Measurements from ENCODE around the gene CDS2. TPM values are rescaled to one million over a fixed set of nuclear protein-coding genes. Genes with fewer than 3 reads are reported as not detected.

CDS2 gene
- total RNA-seq, 1 donor from 2014 or later, result 34.2 TPM

DNA sequence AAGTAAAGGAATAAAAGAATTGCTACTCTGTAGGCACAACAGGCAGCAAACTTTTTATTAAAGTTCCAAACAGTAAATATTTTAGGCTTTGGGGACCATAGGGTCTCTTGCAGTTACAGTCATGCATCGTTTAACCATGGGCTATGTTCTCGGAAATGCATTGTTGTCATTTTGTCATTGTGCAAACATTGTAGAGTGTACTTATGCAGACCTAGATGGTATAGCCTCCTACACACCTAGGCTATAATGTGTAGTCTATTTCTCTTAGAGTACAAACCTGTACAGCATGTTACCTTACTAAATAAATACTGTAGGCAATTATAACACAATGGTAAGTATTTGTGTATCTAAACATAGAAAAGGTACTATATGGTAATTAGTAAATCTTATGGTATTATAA is 54.7 kb downstream of the CDS2 start:
- DNase-seq (ENCODE audit: low read depth, low spot score), result no peak

DNA sequence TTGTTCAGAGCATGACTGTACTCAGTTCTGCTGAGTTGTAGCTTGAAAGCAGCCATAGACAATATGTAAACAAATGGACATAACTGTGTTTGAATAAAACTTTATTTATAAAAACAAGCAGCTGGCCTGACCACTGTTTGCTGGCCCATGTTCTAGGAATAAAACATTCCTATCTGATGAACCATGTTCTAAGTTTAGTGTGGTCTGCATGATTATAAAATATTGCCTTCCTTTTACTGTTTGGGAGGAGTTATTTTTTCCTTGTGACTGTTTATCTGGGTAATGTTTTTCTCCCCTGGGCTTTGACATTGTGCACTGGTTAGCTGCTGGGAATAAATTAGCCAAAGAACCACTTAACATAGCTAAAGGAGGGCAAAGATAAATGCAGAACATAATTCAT is 55.1 kb downstream of the CDS2 start:
- no peak for DNase-seq (ENCODE audit: low read depth, low spot score)

DNA sequence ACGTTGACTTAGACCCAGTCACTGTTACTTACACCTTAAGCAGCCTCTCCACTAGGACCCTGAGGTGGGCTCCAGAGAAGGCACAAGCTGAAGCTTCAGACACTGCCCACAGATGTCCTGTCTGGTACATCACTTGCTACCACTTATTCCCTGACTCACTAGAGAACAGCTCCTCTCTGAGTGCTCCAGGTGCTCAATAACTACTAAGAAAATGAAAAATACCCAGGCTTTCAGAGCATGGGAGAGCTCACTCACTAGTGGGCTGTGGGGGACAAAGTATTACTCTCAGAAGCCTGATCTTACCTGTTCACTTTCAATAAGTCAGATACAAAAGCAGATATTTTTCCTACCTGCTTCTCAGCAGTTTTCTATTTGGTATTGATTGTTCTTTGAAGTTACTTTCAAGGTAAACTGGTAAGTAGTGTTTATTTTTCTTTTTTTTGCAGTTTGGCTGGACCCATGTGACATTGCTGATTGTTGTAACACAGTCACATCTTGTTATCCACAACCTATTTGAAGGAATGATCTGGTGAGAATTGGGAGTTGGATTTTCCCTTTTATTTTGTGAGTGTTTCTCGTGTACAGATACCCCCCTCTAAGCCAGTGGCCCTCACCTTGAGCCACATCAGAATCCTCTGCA is 55.9 kb downstream of the CDS2 start:
- no peak for DNase-seq (ENCODE audit: low read depth, low spot score)

DNA sequence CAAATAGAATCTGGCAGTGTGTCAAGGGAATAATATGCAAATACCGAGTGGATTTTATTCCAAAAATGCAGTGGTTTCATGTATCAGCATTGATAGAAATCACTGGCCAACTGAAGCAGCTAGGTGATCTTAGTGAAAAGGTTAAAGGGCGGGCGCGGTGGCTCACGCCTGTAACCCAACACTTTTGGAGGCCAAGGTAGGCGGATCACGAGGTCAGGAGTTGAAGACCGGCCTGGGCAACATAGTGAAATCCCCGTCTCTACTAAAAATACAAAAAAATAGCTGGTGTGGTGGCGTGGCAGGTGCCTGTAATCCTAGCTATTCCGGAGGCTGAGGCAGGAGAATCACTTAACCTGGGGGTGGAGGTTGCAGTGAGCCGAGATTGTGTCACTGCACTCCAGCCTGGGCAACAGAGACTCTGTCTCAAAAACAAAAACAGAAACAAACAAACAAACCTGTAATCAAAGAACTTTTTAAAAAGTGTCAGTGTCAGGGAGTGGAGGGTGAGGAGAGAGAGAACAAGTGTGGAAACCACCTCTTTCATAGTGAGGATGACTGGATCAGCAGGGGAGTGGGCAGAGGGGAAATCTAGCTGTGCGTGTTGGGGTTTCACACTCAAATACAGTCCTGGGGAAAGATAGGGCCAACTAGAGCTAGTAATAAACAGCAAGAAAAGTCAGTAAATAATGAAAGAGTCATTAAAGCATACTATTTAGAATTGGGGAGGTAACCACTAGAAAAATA is 57.1 kb downstream of the CDS2 start:
- DNase-seq (ENCODE audit: low read depth, low spot score), result no peak

DNA sequence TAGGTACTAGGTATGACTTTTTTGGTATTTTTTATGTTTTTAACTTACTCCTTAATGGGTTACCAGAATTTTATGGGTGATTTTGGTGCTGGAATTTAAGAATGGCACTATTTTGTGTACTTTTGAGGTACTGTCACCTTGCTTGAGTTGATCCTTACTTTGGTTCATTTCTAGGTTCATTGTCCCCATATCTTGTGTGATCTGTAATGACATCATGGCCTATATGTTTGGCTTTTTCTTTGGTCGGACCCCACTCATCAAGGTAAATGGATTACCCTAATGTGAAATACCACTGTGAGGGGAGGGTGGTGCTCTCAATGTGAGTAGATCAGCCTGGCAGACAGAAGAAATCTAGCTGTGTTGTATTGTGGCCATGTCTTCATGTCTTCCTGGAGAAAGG is 57.9 kb downstream of the CDS2 start:
- no peak for DNase-seq (ENCODE audit: low read depth, low spot score)

DNA sequence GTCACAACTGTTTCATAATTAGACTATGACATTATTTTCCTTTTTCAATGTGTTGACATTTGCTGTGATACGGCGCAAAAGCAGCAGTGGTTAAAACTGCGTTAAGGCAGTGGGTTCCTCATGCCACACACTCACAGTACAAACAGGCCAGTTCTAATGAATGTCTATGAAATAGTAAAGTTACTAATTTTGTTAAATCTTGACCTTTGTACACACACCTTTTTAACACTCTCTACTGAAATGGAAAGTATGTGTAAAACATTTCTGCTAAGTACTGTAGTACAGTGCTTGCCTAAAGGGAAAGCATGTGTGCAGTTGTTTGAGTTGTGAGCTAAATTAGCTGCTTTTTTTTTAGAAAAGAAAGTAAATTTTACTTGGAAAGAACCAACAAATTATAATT is 60.3 kb downstream of the CDS2 start:
- DNase-seq (ENCODE audit: low read depth, low spot score), result no peak

DNA sequence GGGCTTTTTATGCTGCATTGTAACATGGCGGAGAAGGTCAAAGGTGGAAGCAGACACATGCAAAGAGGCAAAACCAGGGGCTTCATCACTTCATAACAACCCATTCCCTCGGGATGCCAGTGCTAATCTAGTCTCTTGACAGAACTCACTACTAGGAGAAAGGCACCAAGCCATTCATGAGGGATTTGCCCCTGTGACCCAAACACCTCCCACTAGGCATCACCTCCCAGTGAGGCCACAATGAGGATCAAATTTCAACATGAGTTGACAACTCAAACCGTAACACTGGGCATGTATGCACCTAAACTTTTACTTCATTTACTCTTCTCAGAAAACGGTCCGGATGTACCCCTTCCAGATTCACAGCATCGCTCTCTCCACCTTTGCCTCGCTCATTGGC is 61.9 kb downstream of the CDS2 start:
- no peak for DNase-seq (ENCODE audit: low read depth, low spot score)

DNA sequence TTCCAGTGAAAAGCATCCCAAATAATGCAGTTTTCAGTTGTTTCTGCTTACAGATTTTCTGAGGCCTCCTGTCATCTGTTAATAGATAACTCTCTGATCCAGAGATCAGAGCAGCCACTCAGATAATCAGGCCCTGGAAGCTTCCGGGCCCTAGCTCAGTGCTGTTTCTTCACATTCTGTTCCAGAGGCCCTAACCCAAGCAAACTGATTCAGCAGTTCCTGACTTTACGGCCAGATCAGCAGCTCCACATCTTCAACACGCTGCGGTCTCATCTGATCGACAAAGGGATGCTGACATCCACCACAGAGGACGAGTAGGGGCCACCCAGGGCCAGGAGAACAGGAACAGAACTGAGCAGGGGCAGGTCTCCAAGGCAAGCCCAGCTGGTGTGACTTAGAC is 63.1 kb downstream of the CDS2 start:
- DNase-seq (ENCODE audit: low read depth, low spot score), result no peak

DNA sequence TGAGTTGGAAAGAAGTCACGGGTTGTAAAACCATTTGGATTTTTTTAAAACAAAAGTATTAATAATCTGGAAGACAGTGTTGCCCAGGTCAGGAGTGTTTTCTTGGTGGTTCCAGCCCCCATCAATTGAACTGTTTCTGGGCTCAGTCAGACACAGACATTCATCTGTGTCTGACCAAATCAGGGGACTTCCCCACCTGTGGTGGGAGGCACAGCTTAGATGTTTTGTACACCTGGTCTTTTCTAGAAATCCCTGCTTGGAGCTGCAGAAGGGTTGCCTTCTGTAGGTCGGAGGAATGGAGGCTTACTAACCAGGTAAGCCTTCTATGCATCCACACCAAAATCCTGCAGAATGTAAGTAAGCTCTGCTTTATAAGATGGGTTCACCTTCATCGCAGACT is 63.6 kb downstream of the CDS2 start:
- DNase-seq (ENCODE audit: low read depth, low spot score), result no peak

DNA sequence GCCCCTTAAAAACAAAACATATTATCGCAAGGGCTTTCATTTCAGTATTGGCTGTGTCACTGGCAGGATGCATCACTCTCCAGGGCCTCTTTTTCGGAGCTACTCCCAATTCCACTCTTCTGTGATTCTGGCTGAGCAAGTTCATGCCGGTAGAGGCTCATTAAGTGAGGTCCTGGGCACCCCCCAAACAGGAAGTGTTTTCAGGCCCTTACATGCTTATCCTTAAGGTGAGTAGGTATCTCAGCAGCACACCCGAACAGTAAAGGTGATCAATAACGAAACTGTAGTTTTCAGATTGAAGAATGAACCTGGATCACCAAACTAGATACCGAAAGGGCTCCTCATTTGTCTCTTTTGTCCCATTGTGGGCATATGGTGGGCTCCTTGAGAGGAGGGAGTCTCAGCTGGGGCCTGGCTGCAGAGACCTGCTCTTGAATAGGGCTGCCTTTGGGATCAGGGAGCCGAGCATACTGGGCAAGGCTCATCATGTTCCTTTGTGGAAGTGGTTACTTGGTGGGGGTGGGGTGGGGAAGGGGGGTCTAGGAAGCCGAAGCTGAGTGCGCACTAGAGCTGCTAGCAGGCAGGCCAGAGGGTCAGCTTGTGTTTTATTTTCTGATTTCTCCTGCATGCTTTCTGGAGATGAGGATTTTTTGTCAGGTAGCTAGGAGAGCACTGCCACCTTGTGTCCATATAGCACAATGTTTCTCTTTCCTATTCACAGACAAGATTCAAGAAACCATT is 65.2 kb downstream of the CDS2 start:
- peak; percentile 46 for DNase-seq (ENCODE audit: low read depth, low spot score)

DNA sequence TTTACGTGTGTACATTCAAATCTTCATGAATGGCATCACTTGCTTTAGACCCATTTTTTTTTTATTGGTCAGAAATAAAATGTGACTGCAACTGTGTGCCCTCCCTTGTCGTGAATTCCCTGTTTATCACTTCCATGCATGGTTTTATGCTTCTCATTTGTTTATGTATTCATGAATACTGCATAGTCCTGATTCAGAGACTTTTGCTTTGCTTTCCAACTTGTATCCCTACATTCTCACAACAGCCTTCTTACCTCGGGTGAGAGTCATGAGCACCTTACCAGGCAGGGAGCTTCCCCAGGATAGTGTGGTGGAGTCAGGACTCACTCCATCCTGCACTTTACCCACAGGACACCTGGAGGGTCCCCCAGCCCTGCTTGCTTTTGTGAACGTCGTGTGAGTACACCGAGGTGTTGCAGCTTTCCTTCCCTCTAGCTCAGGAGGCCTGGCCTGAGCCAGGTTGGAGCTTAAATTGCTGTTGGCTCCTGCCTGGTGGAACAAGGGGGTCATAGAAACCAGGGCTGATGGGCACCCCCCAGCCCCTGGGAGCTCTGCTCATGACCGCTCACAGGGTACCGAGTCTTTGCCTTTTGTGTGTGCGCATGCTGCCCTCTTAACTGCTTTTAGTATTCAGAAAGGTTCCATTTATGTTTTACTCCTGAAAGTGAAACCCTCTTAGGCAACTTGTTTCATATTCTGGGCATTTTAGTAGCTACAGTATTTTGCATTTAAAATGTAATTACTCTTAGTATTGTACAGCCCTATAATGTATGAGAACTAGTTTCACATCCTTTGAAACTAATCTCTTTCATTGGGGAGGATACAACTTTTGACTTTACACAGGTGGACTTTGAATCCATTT is 66.0 kb downstream of the CDS2 start:
- no peak for DNase-seq (ENCODE audit: low read depth, low spot score)

DNA sequence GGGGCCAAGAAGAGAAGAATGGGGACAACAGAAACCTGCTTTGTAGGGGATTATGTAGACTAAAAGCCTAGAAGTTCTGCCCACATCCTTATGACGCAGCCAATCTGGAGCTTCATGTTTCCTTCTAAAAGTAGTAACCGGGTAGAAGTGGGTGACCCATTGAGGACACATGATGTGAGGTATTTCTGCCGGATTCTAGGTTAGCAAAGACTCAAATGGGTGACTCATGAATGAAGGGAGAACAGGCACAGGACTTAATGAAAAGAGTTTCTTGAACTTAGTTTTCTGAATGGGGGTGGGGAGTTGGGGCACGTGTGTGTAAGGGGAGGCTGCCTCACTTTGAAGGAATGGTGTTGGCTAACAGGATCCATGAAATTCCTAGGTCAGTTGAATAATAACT is 68.8 kb downstream of the CDS2 start:
- no peak for DNase-seq (ENCODE audit: low read depth, low spot score)

DNA sequence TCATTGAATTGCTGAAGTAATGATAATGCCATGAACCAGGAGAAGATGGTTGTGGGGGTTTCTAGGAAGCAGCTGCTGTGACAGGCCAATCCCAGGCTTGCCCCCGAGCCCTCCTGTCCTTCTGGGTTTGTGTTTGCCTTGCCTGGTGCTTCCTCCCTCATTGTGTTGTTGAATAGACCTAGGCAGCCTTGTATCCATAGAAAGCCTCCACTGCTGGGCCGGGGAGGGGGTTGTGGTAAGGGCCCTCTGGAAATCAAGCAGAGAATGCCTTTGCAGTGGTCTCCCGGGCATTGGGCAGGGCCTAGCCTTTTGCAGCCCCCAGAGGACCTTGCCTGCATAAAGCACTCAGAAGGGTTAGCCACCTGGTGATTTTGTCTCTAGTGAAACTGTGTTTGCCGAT is 69.3 kb downstream of the CDS2 start:
- DNase-seq (ENCODE audit: low read depth, low spot score), result no peak

DNA sequence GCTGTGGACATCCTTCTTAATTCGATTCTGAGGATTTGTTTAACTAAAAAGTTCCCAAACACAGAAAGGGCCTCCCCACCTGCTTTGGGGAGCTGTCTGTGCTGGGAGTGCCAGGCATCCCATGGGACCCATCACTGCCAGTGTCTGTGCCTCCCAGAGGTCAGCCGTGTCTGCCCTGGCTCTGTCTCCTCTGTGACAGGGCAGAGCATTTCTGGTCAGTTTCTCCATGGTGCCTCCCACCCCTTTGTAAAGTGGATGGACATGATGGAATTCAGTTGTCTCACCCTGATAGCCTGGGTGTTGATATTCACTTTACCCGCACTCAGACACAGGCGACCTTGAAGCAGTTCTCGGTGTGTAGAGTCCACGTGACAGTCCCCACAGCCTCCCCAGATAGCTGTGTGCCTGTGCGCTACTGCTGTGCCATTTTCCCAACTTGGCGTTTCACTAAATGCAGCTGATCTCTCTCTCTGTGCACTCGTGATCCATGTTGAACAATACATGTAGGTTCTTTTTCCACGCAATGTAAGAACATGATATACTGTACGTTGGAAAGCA is 70.5 kb downstream of the CDS2 start:
- no peak for DNase-seq (ENCODE audit: low read depth, low spot score)

DNA sequence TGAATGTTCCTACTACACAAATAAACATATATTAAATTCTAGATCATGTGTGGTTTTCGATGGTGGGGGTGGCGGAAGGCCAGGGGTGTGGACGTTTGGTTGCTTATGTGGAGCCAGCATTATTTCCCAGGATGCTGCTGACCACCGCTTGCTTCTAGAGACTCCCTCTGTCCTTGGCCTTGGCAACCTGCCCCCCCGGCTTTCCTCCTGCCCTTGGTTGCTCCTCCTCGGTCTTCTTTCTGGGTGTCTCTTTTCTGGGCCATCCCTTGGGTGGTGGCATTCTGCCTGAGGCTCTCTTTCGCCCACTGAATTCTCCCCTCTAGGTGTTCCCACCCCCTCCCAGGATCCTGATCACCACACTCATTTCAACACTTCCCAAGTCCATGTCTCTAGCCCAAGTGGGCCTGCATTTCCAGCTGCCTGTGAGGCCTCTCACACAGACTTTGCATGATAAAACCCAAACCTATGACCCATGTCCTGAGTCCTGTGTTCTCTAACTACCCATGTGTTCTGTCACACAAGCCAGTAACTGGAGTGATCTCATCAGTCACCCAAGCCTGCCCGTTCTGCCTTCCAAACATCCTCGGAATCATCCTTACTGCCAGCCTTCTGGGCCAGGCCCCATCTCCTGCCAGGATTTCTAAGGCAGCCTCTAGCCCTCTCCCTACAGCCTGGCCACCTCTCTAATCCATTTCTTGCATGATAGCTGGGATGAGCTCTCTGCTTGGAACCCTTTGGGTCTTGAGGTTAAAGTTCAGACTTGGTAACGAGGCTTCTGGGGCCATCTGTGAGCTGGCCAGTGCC is 71.2 kb downstream of the CDS2 start:
- DNase-seq (ENCODE audit: low read depth, low spot score), result no peak

DNA sequence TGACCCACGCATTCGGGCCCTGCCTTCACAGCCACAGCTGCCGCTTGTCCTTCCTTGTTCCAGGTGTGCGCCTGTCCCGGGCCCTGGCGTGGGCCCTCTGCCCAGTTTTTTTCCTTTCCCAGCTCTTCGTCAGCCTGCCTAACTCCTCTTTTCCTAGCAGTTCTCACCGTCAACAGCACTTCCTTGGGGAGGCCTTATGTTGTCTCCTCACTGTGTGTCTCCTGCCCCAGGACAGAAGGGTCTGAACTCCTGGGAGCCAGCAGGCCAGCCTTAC is 71.8 kb downstream of the CDS2 start:
- no peak for DNase-seq (ENCODE audit: low read depth, low spot score)

DNA sequence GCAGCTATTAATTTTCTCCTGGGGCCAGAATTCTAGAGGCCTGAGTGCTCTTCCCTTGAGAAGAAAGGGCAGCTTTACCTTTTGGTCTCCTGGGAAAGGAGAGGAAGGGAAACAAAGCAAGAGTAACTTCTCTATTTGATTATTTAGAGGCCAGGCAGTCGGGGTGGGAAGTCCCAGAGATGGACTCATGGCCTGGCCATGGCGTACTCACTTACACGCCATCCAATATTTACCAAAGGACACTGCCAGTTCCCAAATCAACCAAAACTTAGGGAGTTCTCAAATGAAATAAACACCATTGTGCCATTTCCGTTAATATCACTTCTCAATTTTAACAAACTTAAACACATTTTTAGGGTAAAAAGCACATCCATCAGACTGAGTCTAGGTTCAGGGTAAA is 76.6 kb downstream of the CDS2 start:
- no peak for DNase-seq (ENCODE audit: low read depth, low spot score)

DNA sequence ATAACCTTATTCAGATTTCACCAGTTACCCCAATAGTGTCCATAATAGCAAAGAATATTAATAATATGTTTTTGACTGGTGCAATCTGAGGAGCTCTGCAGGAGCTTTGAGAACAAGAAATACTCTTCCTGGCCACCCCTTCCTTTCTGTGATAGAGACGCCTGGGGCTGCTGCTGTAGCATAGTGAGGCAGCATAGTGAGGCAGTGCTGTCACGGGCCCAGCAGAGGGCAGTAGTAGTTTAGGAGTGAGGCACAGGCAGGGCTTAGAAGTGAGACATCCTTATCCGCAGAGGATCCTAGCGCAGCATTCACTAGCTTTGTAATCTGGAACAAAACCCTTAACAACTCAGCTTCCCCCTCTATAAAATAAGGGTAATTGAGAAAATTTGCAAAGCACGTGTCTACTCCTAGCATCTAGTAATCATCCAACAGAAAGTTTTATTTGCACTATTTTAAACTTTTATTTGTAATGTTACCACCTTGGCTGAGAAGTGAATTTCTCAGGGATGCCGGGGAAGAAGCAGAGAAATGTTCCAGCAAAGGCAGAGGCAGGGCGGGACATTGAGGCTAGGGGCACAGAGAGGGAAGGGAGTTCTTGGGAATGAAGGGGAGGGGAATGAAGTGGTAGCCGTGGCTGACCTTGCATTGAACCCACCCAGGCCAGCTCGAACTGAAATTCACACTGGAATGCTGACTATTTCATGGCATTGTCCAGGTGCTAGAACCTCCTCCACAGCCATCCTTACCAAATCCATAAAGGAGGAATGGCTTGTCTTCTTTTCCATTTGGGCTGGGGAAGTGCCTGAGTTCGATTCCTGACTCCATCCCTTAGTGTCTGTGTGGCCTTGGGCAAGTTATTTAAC is 78.8 kb downstream of the CDS2 start:
- DNase-seq (ENCODE audit: low read depth, low spot score), result peak; percentile 39

DNA sequence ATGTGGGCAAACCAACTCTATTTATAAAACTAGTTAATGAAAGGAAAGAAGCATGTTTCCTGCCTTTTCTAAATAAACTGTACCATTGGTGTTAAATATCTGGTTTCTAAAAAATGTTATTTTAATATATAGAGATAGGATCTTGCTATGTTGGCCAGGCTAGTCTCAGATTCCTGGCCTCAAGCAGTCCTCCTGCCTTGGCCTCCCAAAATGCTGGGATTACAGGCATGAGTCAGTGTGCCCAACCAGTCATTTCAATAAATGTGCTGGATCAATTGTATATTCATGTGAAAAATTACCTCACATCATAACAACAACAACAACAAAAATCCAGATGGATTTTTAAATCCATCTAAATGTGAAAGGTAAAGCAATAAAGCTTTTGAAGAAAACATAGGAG is 80.3 kb downstream of the CDS2 start:
- no peak for DNase-seq (ENCODE audit: low read depth, low spot score)
